ENCODE results near the gene RNF5. TPM values are rescaled to one million over a fixed set of nuclear protein-coding genes. Genes with fewer than 3 reads are reported as not detected.

Gene RNF5
- polyA plus RNA-seq, 4 donors = 106 to 232 (median 162) TPM

DNA sequence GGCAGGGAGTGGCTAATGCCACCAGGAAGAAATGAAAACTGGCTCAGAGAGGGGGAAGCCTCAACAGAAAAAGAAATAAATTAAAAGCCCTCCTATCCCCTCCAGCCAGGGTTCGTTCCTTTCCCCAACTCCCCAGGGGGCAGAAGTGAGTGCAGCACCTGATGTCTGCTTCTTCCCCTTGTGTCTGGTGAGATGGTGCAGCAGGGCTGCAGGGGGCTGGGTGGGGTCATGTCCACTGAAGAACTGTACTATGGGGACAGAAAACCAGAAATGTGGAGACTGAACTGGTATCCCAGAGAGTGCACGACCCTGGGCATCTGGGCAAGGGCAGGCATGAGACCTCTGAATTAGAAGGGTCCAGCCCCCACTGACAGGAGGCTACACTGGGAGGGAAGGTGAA, 9.9 kb upstream of the RNF5 start:
- Histone ChIP-seq H3K27me3 (ENCODE audit: control insufficient read depth in 3 of 3, insufficient read depth in 3 of 3, low read length in 3 of 3) (no peaks in the 10 kb centered on the region), H3K4me1 (ENCODE audit: control insufficient read depth in 3 of 3, insufficient read depth in 2 of 3, low read depth in 1 of 3, low read length in 2 of 3) (peaks cover 0 to 44% (median 0%) of the 10 kb centered on the region in 3 donors), H3K27ac (ENCODE audit: low read depth in 1 of 3, low read length in 2 of 3) (peak overlapping the region in 2 of 3 donors; percentile 24 to 74), H3K9me3 (ENCODE audit: control insufficient read depth in 2 of 2, insufficient read depth in 1 of 2, low read depth in 1 of 2, low read length in 1 of 2) (no peaks in the 10 kb centered on the region), H3K4me3 (ENCODE audit: low read depth in 1 of 3, low read length in 3 of 3) (no peak overlapping the region), H3K36me3 (ENCODE audit: control insufficient read depth in 3 of 3, insufficient read depth in 2 of 3, low read depth in 1 of 3, low read length in 3 of 3) (peaks cover 2 to 77% (median 4%) of the 10 kb centered on the region in 3 donors)
- no peak for FAIRE-seq
- DNase-seq = no peak
- whole genome bisulfite sequencing, 3 donors = 51 to 68% (median 59%) methylated on average over 2 of the region's 2 CpGs

DNA sequence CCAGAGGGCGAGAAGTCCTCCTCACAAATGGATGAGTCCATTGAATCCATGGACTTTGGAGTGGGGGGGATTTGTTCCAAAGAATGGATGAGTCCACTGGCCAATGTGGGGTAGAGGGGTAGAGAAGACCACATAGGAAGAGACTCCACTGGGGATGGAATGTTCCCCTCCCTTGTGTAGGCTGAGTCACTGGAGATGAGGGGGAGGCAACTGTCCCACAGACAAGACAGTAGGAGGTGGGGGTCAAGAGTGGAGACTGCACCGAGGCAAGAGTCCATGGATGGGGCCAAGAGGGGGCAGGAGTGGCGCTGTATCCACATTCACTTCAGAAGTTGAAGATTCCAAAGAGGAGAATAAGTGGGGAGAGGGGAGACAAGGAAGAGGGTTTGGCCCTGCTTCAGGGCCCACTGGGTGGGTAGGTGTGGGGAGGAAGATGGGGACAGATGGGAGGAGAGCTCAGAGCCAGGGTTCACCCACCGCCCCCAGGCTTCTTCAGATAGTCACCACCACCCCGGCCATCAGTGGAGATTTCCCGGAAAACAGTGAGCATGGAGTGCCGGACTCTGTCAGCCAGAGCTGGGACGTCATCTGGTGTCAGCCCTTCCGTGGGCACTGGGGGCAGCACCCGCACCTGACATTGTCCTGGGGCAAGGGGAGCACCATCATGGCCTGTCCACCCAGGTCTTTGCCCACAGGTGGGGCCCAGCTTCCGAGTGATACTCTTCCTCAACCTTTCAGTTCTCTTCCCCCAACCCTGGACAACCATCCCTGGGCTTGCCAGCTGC, 9.2 kb upstream of the RNF5 start:
- DNase-seq (no peak), FAIRE-seq (no peak)
- H3K27ac ChIP-seq (ENCODE audit: low read depth in 1 of 3, low read length in 2 of 3) = peak overlapping the region in 1 of 3 donors; percentile 74
- H3K4me1 ChIP-seq (ENCODE audit: control insufficient read depth in 3 of 3, insufficient read depth in 2 of 3, low read depth in 1 of 3, low read length in 2 of 3) = peaks cover 0 to 44% (median 0%) of the 10 kb centered on the region in 3 donors
- no peaks in the 10 kb centered on the region for H3K9me3 ChIP-seq (ENCODE audit: control insufficient read depth in 2 of 2, insufficient read depth in 1 of 2, low read depth in 1 of 2, low read length in 1 of 2)
- H3K4me3 ChIP-seq (ENCODE audit: low read depth in 1 of 3, low read length in 3 of 3) = no peak overlapping the region
- no peaks in the 10 kb centered on the region for H3K27me3 ChIP-seq (ENCODE audit: control insufficient read depth in 3 of 3, insufficient read depth in 3 of 3, low read length in 3 of 3)
- peaks cover 2 to 73% (median 4%) of the 10 kb centered on the region in 3 donors for H3K36me3 ChIP-seq (ENCODE audit: control insufficient read depth in 3 of 3, insufficient read depth in 2 of 3, low read depth in 1 of 3, low read length in 3 of 3)
- WGBS, 3 donors = 83 to 87% (median 87%) methylated on average over 11 of the region's 11 CpGs

DNA sequence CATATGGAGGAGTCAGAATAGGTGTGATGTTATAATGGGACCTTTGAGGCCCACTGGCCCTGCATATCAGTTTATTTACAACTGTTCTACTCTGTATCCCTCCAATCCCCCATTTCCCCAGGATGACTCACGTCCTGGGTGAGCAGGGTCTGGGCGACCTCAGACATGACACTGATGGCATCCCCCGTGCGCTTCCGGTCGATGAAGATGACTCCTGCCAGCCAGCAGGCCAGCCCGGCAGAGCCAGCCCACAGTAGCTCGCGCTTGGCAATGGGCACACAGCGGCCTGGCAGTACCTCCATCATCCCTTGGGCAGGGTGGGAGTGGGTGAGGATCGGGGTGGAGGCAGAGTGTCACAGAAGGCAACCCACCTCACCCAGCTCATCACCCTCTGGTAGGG, 7.9 kb upstream of the RNF5 start:
- FAIRE-seq (no peak), DNase-seq (no peak)
- no peaks in the 10 kb centered on the region for H3K9me3 ChIP-seq (ENCODE audit: control insufficient read depth in 2 of 2, insufficient read depth in 1 of 2, low read depth in 1 of 2, low read length in 1 of 2)
- no peak overlapping the region for H3K27ac ChIP-seq (ENCODE audit: low read depth in 1 of 3, low read length in 2 of 3)
- H3K4me3 ChIP-seq (ENCODE audit: low read depth in 1 of 3, low read length in 3 of 3) = no peak overlapping the region
- no peaks in the 10 kb centered on the region for H3K27me3 ChIP-seq (ENCODE audit: control insufficient read depth in 3 of 3, insufficient read depth in 3 of 3, low read length in 3 of 3)
- WGBS, 3 donors = 91 to 98% (median 96%) methylated on average over 11 of the region's 11 CpGs
- peaks cover 0 to 50% (median 0%) of the 10 kb centered on the region in 3 donors for H3K4me1 ChIP-seq (ENCODE audit: control insufficient read depth in 3 of 3, insufficient read depth in 2 of 3, low read depth in 1 of 3, low read length in 2 of 3)
- peaks cover 2 to 63% (median 4%) of the 10 kb centered on the region in 3 donors for H3K36me3 ChIP-seq (ENCODE audit: control insufficient read depth in 3 of 3, insufficient read depth in 2 of 3, low read depth in 1 of 3, low read length in 3 of 3)

DNA sequence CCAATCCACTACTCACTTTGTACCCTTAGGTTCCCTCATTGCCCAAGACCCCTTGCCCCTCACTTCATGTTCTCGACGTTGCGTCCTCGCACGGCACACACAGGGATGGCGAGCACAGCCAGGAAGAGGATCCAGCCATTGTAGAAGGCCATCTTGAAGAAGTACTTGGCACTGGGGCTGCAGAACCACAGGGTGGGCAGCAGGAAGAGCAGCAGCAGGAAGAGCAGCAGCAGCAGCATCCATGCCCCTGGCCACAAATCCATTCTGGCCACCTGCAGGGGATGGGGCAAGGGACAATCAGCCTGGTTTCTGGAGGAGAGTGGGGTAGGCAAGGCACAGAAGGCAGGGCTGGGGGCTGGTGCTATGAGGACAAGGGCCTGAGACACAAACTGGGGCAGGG, 7.0 kb upstream of the RNF5 start:
- Histone ChIP-seq H3K4me3 (ENCODE audit: low read depth in 1 of 3, low read length in 3 of 3) (no peak overlapping the region), H3K27me3 (ENCODE audit: control insufficient read depth in 3 of 3, insufficient read depth in 3 of 3, low read length in 3 of 3) (no peaks in the 10 kb centered on the region), H3K4me1 (ENCODE audit: control insufficient read depth in 3 of 3, insufficient read depth in 2 of 3, low read depth in 1 of 3, low read length in 2 of 3) (peaks cover 0 to 53% (median 2%) of the 10 kb centered on the region in 3 donors), H3K9me3 (ENCODE audit: control insufficient read depth in 2 of 2, insufficient read depth in 1 of 2, low read depth in 1 of 2, low read length in 1 of 2) (no peaks in the 10 kb centered on the region), H3K36me3 (ENCODE audit: control insufficient read depth in 3 of 3, insufficient read depth in 2 of 3, low read depth in 1 of 3, low read length in 3 of 3) (peaks cover 2 to 55% (median 4%) of the 10 kb centered on the region in 3 donors), H3K27ac (ENCODE audit: low read depth in 1 of 3, low read length in 2 of 3) (no peak overlapping the region)
- no peak for DNase-seq
- no peak for FAIRE-seq
- 96 to 98% (median 96%) methylated on average over 6 of the region's 6 CpGs for WGBS, 3 donors

DNA sequence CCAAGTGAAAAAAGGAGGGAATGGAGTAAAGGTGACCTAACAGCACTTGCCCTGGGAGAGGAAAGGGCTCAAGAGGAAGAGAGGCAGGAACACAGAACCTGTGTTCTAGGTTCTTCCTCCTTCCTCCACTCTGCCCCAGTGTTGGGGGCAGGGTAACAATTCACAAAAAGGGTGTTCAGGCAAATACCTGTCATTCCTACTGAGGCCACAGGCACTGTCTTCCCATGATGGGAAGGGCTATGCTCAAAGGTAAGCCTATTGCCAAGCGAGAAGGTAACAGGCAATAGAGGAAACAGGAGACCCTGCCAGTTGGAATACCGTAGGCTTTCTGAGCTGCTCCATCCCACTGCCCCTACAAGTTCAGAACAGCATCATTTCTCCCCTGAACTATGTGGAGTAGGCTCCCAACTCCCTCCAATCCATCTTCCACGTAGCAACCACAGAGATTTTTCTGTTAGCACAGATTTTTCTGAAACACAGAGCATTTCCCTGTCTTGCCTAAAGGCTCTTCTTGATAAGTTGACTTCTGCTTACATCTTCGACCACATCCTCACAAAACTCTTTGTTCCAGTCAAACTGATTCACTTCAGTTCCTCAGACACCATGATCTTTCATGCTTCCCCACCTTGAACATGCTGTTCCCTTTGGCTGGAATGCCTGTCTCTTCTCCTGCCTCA, 5.0 kb upstream of the RNF5 start:
- Histone ChIP-seq H3K4me1 (ENCODE audit: control insufficient read depth in 3 of 3, insufficient read depth in 2 of 3, low read depth in 1 of 3, low read length in 2 of 3) (peaks cover 0 to 46% (median 7%) of the 10 kb centered on the region in 3 donors), H3K36me3 (ENCODE audit: control insufficient read depth in 3 of 3, insufficient read depth in 2 of 3, low read depth in 1 of 3, low read length in 3 of 3) (peaks cover 0 to 36% (median 4%) of the 10 kb centered on the region in 3 donors), H3K9me3 (ENCODE audit: control insufficient read depth in 2 of 2, insufficient read depth in 1 of 2, low read depth in 1 of 2, low read length in 1 of 2) (no peaks in the 10 kb centered on the region), H3K27ac (ENCODE audit: low read depth in 1 of 3, low read length in 2 of 3) (no peak overlapping the region), H3K27me3 (ENCODE audit: control insufficient read depth in 3 of 3, insufficient read depth in 3 of 3, low read length in 3 of 3) (no peaks in the 10 kb centered on the region), H3K4me3 (ENCODE audit: low read depth in 1 of 3, low read length in 3 of 3) (no peak overlapping the region)
- FAIRE-seq (no peak), DNase-seq (no peak)
- 78 to 89% (median 81%) methylated on average over 4 of the region's 4 CpGs for WGBS, 3 donors

DNA sequence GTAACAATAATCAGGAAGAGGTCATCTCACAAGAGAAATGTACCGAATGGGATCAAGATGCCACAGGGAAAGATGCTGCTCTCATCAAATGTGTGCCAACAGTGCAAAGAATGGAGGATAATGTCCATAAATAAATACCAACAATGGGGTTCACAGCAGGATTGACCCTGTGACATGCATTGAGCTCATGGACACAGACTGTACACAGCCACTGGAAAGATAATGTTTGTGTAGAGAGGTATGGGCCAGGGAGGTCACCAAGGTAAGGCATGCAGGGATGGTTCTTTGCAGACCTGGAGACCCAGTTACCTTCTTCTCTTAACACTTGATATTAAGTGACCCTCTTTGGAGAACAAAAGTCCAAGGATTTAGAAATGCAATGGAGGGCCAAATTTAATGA, 3.8 kb upstream of the RNF5 start:
- no peak overlapping the region for H3K4me3 ChIP-seq (ENCODE audit: low read depth in 1 of 3, low read length in 3 of 3)
- H3K4me1 ChIP-seq (ENCODE audit: control insufficient read depth in 3 of 3, insufficient read depth in 2 of 3, low read depth in 1 of 3, low read length in 2 of 3) = peaks cover 0 to 35% (median 11%) of the 10 kb centered on the region in 3 donors
- H3K36me3 ChIP-seq (ENCODE audit: control insufficient read depth in 3 of 3, insufficient read depth in 2 of 3, low read depth in 1 of 3, low read length in 3 of 3) = peaks cover 0 to 24% (median 4%) of the 10 kb centered on the region in 3 donors
- H3K27ac ChIP-seq (ENCODE audit: low read depth in 1 of 3, low read length in 2 of 3) = no peak overlapping the region
- 85 to 91% (median 87%) methylated on average over 1 of the region's 1 CpG for WGBS, 3 donors
- H3K9me3 ChIP-seq (ENCODE audit: control insufficient read depth in 2 of 2, insufficient read depth in 1 of 2, low read depth in 1 of 2, low read length in 1 of 2) = no peaks in the 10 kb centered on the region
- H3K27me3 ChIP-seq (ENCODE audit: control insufficient read depth in 3 of 3, insufficient read depth in 3 of 3, low read length in 3 of 3) = no peaks in the 10 kb centered on the region
- FAIRE-seq (no peak), DNase-seq (no peak)

DNA sequence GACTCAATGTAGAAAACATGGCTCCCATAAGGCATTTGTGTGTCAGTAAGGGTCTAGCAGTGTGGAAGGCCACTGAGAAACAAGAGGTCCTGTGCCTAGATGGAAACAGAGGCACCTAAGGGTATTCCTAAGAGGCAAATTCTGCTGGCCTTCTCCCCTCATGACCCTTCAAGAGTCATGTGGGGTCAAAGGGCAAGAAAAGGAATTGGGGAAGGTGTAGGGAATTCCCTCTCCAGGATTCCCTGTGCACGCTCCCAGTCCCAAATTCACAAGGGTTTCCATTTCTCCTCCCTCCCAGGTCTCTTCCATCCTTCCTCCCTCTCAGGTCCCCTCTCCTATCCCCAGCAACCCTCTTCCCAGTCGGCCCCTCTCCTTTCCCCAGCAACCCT, 2.9 kb upstream of the RNF5 start:
- H3K36me3 ChIP-seq (ENCODE audit: control insufficient read depth in 3 of 3, insufficient read depth in 2 of 3, low read depth in 1 of 3, low read length in 3 of 3) = peaks cover 0 to 24% (median 4%) of the 10 kb centered on the region in 3 donors
- 6 to 20% (median 9%) methylated on average over 2 of the region's 2 CpGs for WGBS, 3 donors
- H3K4me1 ChIP-seq (ENCODE audit: control insufficient read depth in 3 of 3, insufficient read depth in 2 of 3, low read depth in 1 of 3, low read length in 2 of 3) = peaks cover 0 to 32% (median 12%) of the 10 kb centered on the region in 3 donors
- no peaks in the 10 kb centered on the region for H3K9me3 ChIP-seq (ENCODE audit: control insufficient read depth in 2 of 2, insufficient read depth in 1 of 2, low read depth in 1 of 2, low read length in 1 of 2)
- DNase-seq (no peak), FAIRE-seq (no peak)
- no peaks in the 10 kb centered on the region for H3K27me3 ChIP-seq (ENCODE audit: control insufficient read depth in 3 of 3, insufficient read depth in 3 of 3, low read length in 3 of 3)
- peak overlapping the region; percentile 35 to 81 (median 41) for H3K27ac ChIP-seq (ENCODE audit: low read depth in 1 of 3, low read length in 2 of 3)
- peak overlapping the region; percentile 81 to 94 (median 82) for H3K4me3 ChIP-seq (ENCODE audit: low read depth in 1 of 3, low read length in 3 of 3)

DNA sequence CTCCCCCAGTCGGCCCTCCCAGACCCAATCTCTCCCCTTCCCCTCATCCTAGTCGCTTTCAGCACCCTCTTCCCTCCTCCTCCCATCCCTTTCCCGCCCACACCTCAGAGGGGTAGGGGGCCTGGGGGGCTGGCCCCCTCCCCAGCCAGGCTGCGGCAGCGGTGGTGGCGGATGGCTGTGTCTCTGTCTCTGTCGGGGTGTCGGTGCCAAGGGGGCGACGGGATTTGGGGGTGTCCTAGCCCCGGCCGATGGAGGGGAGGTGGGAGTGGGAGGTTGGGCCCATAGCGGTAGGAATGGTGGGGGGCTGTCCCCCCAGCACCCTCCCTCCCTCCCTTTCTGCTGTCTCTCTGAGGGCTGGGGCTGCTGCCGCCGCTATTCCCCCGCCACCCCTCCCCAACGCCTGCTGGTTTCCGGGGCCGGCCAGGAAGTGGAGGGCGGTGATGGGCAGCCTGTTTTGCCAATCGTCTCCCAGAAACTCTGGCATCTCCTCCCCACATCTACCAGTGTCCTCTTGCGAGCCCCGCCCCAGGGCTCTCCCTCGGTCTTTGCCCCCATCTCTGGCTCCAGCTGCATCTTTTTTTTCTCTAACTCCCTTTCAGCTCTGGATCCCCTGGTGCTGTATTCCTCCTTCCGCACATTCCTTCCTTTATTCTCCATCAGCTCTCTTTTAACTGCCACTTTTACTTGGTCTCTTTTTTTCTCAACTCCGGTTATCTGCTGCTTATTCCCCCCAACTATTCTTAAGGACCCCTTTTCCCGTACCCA, 2.3 kb upstream of the RNF5 start, which contains the start of gene AGPAT1:
Gene AGPAT1, minus strand, starts transcription at position 374 of the 765 bp plus-strand sequence. CDS start 4,588 bp downstream, outside the sequence.
- no peaks in the 10 kb centered on the region for H3K27me3 ChIP-seq (ENCODE audit: control insufficient read depth in 3 of 3, insufficient read depth in 3 of 3, low read length in 3 of 3)
- 0 to 1% (median 1%) methylated on average over 20 to 27 of the region's 27 CpGs for WGBS, 3 donors
- H3K4me3 ChIP-seq (ENCODE audit: low read depth in 1 of 3, low read length in 3 of 3) = peak within 1 kb of the TSS; percentile 81 to 94 (median 82)
- no peaks in the 10 kb centered on the region for H3K9me3 ChIP-seq (ENCODE audit: control insufficient read depth in 2 of 2, insufficient read depth in 1 of 2, low read depth in 1 of 2, low read length in 1 of 2)
- DNase-seq = peak; percentile 98 to 99
- peak within 1 kb of the TSS; percentile 92 to 98 (median 95) for H3K27ac ChIP-seq (ENCODE audit: low read depth in 1 of 3, low read length in 2 of 3)
- H3K36me3 ChIP-seq (ENCODE audit: control insufficient read depth in 3 of 3, insufficient read depth in 2 of 3, low read depth in 1 of 3, low read length in 3 of 3) = peaks cover 0 to 19% (median 1%) of the 10 kb centered on the region in 3 donors
- FAIRE-seq = no peak
- peaks cover 0 to 32% (median 12%) of the 10 kb centered on the region in 3 donors for H3K4me1 ChIP-seq (ENCODE audit: control insufficient read depth in 3 of 3, insufficient read depth in 2 of 3, low read depth in 1 of 3, low read length in 2 of 3)
